HUDEP-2 (cell line): ENCODE measurements around the gene MCM3AP.

Experiments
- DNase-seq, 76 experiments: peaks; one replicate each; lab custom pipeline; 2025; ENCODE audit not compliant: unreplicated experiment in 76 of 76; lab: John Stamatoyannopoulos, UW

Gene MCM3AP

DNA sequence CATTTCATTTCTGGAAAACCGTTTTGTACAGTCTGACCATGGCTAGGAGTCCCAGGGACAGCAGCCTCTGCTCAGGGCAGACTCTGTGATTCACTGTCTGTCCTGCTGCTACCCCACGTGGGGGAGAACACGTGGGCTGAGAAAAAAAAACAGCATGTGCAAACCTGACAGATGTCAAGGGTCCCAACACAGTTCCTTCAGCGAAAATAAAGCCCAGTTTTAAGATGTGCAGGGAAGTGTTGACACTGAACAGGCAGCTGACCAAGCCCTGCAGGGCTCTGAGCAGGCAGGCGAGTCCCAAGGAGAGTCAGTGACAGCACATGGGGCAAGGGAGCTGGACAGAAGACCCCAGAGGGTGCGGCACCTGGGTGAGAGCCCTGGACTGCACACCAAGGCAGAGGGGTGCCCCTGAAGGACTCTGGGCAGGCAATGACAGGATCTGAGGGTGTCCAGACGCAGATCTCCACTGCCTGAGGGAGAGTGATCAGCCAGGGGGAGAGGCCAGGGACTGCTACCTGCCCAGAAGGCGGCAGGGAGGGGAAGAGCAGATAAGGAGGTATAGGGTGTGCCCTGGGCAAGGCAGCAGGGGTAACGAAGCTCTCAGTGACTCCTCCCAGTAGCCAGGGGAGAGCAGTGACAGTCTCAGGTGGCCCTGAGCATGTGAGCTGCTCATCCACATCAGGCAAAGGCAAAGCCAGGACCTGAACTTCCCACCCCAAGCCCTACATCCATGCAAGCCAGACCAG, 96.0 kb downstream of the MCM3AP start:
- peak in 1 of 76 experiments; percentile 15 for DNase-seq

DNA sequence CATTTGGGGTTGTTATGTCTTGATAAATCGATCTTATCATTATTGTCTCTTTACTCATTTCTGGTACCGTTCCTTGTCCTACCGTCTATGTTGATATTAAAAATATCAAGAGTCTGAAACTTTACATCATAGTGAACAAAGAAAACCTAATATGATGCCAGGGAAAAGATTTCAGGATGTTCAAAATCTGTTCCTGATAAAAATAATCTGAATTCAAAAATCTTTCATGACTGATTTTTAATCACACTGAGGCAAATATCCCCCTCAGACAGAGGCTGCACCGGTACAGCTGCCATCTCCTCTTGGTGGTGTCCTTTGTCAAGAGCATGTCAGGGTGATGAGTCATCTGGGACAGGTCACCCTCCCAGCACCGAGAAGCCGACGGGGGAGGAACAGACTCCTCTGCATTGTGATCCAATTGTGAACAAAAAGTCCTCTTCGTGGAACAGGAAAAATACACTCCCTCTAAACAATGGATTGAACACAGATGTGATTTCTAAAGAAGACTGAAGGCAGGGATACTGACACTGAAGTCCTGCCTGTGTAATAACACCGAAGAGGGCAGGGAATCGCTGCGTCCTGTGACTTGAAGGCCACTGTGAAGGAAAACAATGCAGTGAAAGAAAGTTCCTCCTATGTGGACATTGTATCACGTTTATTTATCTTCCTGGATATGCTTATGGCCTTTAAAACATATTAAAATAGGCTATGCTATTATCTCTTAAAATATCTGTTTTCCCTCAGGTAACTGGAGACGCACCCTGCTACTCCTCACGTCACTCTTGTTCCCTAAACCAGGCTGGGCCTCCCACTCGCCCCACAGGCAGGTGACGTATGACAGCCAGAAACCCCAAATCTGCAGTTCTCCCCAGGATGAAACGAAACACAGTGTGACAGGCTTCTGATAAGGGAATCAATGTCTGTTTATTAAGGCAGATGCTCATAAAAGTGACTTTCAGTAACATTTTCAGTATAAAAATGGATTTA, 96.9 kb downstream of the MCM3AP start:
- DNase-seq, result peak in 66 of 76 experiments; percentile 22 to 84 (median 57)

DNA sequence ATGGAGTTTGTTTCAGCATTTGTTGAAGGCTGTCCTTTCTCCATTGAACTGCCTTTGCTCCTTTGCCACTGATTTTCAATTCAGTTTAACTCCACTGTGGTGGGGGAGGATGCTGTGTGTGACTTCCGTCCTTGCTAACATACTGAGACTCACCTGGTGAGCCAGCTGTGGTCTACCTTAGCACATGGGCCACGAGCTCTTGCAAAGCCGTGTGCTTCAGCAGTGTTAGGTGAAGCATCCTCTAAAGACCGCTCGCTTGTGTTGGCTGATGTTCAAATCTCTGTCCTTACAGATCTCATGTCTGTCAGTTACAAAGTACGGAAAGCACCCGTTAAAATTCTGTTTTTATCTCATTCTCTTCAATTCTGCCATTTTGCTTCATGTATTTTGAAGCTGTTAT, 97.6 kb downstream of the MCM3AP start:
- DNase-seq, result no peak

DNA sequence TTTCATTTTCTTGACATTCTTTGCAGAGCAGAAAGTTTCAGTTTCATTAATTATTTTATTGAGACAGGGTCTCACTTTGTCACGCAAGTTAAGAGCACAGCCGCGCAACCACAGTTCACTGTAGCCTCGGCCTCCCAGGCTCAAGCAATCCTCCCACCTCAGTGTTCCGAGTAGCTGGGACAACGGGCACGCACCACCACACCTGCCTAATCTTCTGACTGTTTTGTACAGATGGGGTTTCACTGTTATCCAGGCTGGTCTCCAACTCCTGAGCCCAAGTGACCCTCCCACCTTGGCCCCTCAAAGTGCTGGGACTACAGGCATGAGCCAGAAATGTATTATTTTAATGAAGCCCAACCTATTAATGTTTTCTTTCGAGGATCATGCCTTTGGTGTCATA, 98.2 kb downstream of the MCM3AP start:
- no peak for DNase-seq

DNA sequence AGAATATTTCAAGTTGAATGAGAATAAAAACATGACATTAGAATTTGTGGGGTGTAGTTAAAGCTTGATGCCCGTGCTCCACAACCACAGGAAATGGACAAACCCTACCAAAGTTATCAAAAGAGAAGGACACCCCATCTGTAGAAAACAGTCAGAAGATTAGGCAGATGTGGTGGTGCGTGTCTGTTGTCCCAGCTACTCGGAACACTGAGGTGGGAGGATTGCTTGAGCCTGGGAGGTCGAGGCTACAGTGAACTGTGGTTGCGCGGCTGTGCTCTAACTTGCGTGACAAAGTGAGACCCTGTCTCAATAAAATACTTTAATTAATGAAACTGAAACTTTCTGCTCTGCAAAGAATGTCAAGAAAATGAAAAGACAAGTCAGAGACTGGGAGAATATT, 99.7 kb downstream of the MCM3AP start:
- peak in 5 of 76 experiments; percentile 13 to 29 (median 21) for DNase-seq
